ENCODE data around the gene MREG. TPM values are rescaled to one million over a fixed set of nuclear protein-coding genes. Genes with fewer than 3 reads are reported as not detected.
"Not testable (repeated sequence)": the region's sequence is repeated elsewhere in the genome, so short reads cannot be mapped to it uniquely, and the experiment has no call there.

The MREG gene
- total RNA-seq, 5 donors from 2014 or later (not counting 1 experiment from before 2014, with no cell fraction given), result 4.6 to 7.5 (median 6.3) TPM

DNA sequence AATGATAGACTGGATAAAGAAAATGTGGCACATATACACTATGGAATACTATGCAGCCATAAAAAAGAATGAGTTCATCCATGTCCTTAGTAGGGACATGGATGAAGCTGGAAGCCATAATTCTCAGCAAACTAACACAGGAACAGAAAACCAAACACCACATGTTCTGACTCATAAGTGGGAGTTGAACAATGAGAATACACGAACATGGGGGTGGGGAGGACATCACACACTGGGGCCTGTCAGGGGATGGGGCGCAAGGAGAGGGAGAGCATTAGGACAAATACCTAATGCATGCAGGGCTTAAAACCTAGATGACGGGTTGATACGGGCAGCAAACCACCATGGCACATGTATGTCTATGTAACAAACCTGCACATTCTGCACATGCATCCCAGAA, 42.5 kb downstream of the MREG start:
- H3K4me1 ChIP-seq (ENCODE audit: control insufficient read depth in 1 of 2, extremely low read depth in 1 of 2, insufficient read depth in 2 of 2, low read length in 2 of 2); POLR2A ChIA-PET; H3K4me3 Mint-ChIP-seq; H3K27ac ChIP-seq (ENCODE audit: low read length); CTCF ChIA-PET; ATAC-seq (replicated peaks in 1 of 4); H3K9me3 ChIP-seq; DNase-seq; H3K27ac Mint-ChIP-seq; H3K4me3 ChIP-seq (ENCODE audit: control insufficient read depth in 1 of 2, extremely low read depth in 1 of 2, low read length in 1 of 2); H3K9me3 Mint-ChIP-seq; H3K27me3 ChIP-seq (replicated peaks in 1 of 2; ENCODE audit: control insufficient read depth in 2 of 2, extremely low read depth in 1 of 2, insufficient read depth in 2 of 2, low read length in 1 of 2); H3K27me3 Mint-ChIP-seq: not testable (repeated sequence)
- 60% methylated on average over 1 of the region's 4 CpGs for WGBS (ENCODE audit: insufficient coverage)
- H3K36me3 ChIP-seq (ENCODE audit: control insufficient read depth in 2 of 2, extremely low read depth in 1 of 2, insufficient read depth in 1 of 2, low read length in 1 of 2), result peaks cover 4 to 12% of the 10 kb centered on the region in 2 donors
- Mint-ChIP-seq H3K36me3 (peaks cover 40% of the 10 kb centered on the region), H3K4me1 (peaks cover 3 to 10% (median 6%) of the 10 kb centered on the region in 3 donors)

DNA sequence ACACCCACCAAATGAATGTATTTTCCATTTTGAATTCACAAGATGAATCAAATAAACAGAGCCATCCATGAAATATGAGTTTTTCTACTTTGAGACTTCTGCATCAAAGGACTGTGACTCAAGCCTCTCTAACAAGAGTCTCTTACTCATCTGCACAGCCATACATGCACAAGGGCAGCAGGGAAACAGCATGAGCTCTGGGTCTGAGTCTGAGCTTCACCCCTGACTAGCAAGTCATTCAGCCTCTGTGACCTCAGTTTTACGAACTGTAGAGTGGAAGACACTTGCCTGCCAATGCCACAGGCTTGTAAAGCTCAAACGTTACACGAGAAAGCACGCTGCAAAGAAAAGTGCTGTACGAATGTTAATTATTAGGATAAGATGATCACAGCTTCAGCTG, 42.9 kb downstream of the MREG start:
- Mint-ChIP-seq H3K9me3 (peaks cover 0 to 7% (median 0%) of the 10 kb centered on the region in 3 donors), H3K4me3 (no peak overlapping the region), H3K27me3 (no peaks in the 10 kb centered on the region), H3K27ac (no peak overlapping the region), H3K36me3 (peaks cover 40% of the 10 kb centered on the region), H3K4me1 (peaks cover 6 to 14% (median 7%) of the 10 kb centered on the region in 3 donors)
- DNase-seq (no peak), ATAC-seq (replicated peaks in 1 of 4) (no peak)
- no peak overlapping the region for H3K4me3 ChIP-seq (ENCODE audit: control insufficient read depth in 1 of 2, extremely low read depth in 1 of 2, low read length in 1 of 2)
- no peaks in the 10 kb centered on the region for H3K27me3 ChIP-seq (replicated peaks in 1 of 2; ENCODE audit: control insufficient read depth in 2 of 2, extremely low read depth in 1 of 2, insufficient read depth in 2 of 2, low read length in 1 of 2)
- ChIA-PET CTCF (no interaction called here), POLR2A (interaction anchor here in 1 of 2 donors (0.6 kb wide), 1 partner anchor 9 kb away, joined by 4 read pairs; no protein-coding TSS in a partner anchor)
- no peaks in the 10 kb centered on the region for H3K9me3 ChIP-seq
- no CpG with 5 or more reads among the region's 5 CpGs for WGBS (ENCODE audit: insufficient coverage)
- H3K36me3 ChIP-seq (ENCODE audit: control insufficient read depth in 2 of 2, extremely low read depth in 1 of 2, insufficient read depth in 1 of 2, low read length in 1 of 2), result peaks cover 4 to 12% of the 10 kb centered on the region in 2 donors
- H3K4me1 ChIP-seq (ENCODE audit: control insufficient read depth in 1 of 2, extremely low read depth in 1 of 2, insufficient read depth in 2 of 2, low read length in 2 of 2), result no peaks in the 10 kb centered on the region
- no peak overlapping the region for H3K27ac ChIP-seq (ENCODE audit: low read length)

DNA sequence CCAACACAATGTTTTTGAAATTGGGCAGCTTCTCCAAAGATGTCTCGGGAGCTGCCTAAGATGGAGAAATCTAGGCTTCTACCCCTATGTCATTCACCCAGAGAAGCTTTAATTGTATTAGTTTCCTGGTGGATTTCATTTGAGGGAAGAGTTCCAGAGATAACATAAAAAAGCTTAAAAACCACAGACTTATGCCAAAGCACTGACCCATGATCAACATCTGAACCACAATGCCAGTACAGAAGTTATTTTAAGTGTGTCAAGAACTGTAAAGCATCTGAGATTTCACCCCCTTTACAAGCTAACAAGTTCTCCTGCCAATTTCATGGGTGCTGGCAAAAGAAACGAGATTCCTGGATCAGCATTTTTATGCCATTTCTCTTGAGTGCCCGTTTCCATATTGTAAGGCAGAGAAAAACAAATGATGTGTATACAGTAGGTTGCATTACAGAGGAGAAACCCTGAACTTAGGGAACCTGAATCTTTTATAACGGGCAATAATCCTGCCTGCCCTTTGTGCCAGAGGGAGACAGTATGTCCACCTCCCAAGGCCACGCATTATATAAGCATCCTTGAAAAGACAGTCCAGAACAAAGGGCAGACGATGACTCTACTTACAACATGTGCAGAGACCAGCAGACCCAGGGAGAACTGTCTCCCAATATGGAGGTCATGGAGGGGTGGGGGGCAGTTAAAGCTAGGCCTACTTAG, 44.1 kb downstream of the MREG start:
- CTCF ChIA-PET, result interaction anchor here in 1 of 2 donors (0.8 kb wide), 1 partner anchor 19 kb away, joined by 3 read pairs; no protein-coding TSS in a partner anchor

DNA sequence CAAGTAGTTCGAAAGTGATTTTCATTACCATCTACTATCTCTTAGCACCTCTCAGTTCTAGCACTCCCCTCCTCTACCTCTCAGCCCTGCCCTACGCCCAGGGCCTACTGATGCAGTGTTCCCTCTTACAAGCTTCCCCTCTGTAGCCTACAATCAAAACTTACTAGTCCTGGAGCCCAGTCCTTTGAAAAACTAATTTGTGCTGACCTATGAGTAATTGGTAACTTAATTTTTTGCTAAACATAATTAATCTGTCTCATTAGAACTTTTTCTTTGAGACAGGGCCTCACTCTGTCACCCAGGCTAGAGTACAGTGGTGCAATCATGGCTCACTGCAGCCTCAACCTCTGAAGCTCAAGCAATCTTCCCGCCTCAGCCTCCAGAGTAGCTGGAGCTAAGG, 44.9 kb downstream of the MREG start:
- H3K9me3 Mint-ChIP-seq, result peaks cover 0 to 7% (median 0%) of the 10 kb centered on the region in 3 donors
- H3K36me3 ChIP-seq (ENCODE audit: control insufficient read depth in 2 of 2, extremely low read depth in 1 of 2, insufficient read depth in 1 of 2, low read length in 1 of 2), result peaks cover 4 to 10% of the 10 kb centered on the region in 2 donors
- H3K27me3 Mint-ChIP-seq, result no peaks in the 10 kb centered on the region
- no peaks in the 10 kb centered on the region for H3K27me3 ChIP-seq (replicated peaks in 1 of 2; ENCODE audit: control insufficient read depth in 2 of 2, extremely low read depth in 1 of 2, insufficient read depth in 2 of 2, low read length in 1 of 2)
- CTCF ChIA-PET, result interaction anchor here (0.8 to 1.3 kb wide), 2 partner anchors 18 to 55 kb away, joined by 3 read pairs; no protein-coding TSS in a partner anchor
- H3K27ac ChIP-seq (ENCODE audit: low read length), result no peak overlapping the region
- POLR2A ChIA-PET, result no interaction called here
- no peaks in the 10 kb centered on the region for H3K4me1 ChIP-seq (ENCODE audit: control insufficient read depth in 1 of 2, extremely low read depth in 1 of 2, insufficient read depth in 2 of 2, low read length in 2 of 2)
- H3K27ac Mint-ChIP-seq, result no peak overlapping the region
- no peak for DNase-seq
- whole genome bisulfite sequencing (ENCODE audit: insufficient coverage), result 100% methylated on average over 1 of the region's 3 CpGs
- H3K4me1 Mint-ChIP-seq, result peaks cover 6 to 15% (median 12%) of the 10 kb centered on the region in 3 donors
- H3K4me3 ChIP-seq (ENCODE audit: control insufficient read depth in 1 of 2, extremely low read depth in 1 of 2, low read length in 1 of 2), result no peak overlapping the region
- H3K4me3 Mint-ChIP-seq, result no peak overlapping the region
- no peak for ATAC-seq (replicated peaks in 1 of 4)
- no peaks in the 10 kb centered on the region for H3K9me3 ChIP-seq
- peaks cover 36% of the 10 kb centered on the region for H3K36me3 Mint-ChIP-seq

More for the DNA sequence above, 44.1 kb downstream of the MREG start:
- H3K27me3 Mint-ChIP-seq, result no peaks in the 10 kb centered on the region
- no peak overlapping the region for H3K27ac Mint-ChIP-seq
- H3K4me3 Mint-ChIP-seq, result no peak overlapping the region
- no peak for ATAC-seq (replicated peaks in 1 of 4)
- Histone ChIP-seq H3K4me3 (ENCODE audit: control insufficient read depth in 1 of 2, extremely low read depth in 1 of 2, low read length in 1 of 2) (no peak overlapping the region), H3K27ac (ENCODE audit: low read length) (no peak overlapping the region), H3K36me3 (ENCODE audit: control insufficient read depth in 2 of 2, extremely low read depth in 1 of 2, insufficient read depth in 1 of 2, low read length in 1 of 2) (peaks cover 4 to 12% of the 10 kb centered on the region in 2 donors), H3K9me3 (no peaks in the 10 kb centered on the region), H3K27me3 (replicated peaks in 1 of 2; ENCODE audit: control insufficient read depth in 2 of 2, extremely low read depth in 1 of 2, insufficient read depth in 2 of 2, low read length in 1 of 2) (no peaks in the 10 kb centered on the region), H3K4me1 (ENCODE audit: control insufficient read depth in 1 of 2, extremely low read depth in 1 of 2, insufficient read depth in 2 of 2, low read length in 2 of 2) (no peaks in the 10 kb centered on the region)
- peaks cover 43% of the 10 kb centered on the region for H3K36me3 Mint-ChIP-seq
- WGBS (ENCODE audit: insufficient coverage), result 80% methylated on average over 1 of the region's 6 CpGs
- POLR2A ChIA-PET, result no interaction called here
- peaks cover 0 to 7% (median 0%) of the 10 kb centered on the region in 3 donors for H3K9me3 Mint-ChIP-seq
- peaks cover 6 to 15% (median 12%) of the 10 kb centered on the region in 3 donors for H3K4me1 Mint-ChIP-seq
- DNase-seq, result no peak

DNA sequence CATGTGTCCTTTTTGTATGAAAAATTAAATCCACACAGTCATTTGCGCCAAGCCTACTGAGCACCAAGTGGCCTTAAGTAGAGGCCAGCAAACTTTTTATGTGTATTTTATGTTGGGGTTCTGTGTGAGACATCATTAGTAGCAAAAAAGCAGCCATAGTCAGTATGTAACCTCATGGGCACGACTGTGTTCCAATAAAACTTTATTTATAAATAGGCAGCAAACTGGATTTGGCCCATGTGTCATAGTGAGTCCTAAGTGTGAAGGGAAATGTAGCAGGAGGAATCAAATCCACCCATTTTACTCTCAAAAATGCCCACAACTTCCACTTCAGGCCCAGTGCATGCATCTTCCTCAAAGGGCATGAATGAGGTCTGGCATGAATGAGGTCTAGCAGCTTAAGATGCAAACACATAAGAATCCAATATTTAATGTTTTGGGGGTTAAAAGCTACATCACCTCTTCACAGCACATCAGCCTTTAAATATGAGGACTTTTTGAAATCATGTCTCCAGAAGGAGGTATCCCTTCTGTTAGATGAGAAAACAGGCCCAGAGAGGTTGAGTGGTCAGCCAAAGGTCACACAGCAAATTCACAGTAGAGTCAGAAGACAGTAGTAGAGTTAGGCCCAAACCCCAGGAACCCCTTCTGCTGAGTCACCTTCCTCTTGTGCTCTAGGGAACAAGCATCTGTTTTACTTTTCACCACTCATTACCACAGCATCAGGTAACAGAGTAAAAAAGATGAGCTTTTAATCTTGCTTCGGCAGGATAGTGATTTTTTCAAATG, 45.6 kb downstream of the MREG start:
- H3K27me3 ChIP-seq (replicated peaks in 1 of 2; ENCODE audit: control insufficient read depth in 2 of 2, extremely low read depth in 1 of 2, insufficient read depth in 2 of 2, low read length in 1 of 2), result no peaks in the 10 kb centered on the region
- peaks cover 4% of the 10 kb centered on the region in 2 donors for H3K36me3 ChIP-seq (ENCODE audit: control insufficient read depth in 2 of 2, extremely low read depth in 1 of 2, insufficient read depth in 1 of 2, low read length in 1 of 2)
- CTCF ChIA-PET, result interaction anchor here in 1 of 2 donors (1.3 kb wide), 1 partner anchor 56 kb away, joined by 3 read pairs; no protein-coding TSS in a partner anchor
- POLR2A ChIA-PET, result no interaction called here
- DNase-seq (no peak), ATAC-seq (replicated peaks in 1 of 4) (no peak)
- no peaks in the 10 kb centered on the region for H3K9me3 ChIP-seq
- Mint-ChIP-seq H3K4me3 (no peak overlapping the region), H3K27me3 (no peaks in the 10 kb centered on the region), H3K9me3 (peaks cover 0 to 7% (median 0%) of the 10 kb centered on the region in 3 donors), H3K27ac (no peak overlapping the region), H3K36me3 (peaks cover 29% of the 10 kb centered on the region), H3K4me1 (peaks cover 6 to 15% (median 12%) of the 10 kb centered on the region in 3 donors)
- 83% methylated on average over 1 of the region's 3 CpGs for WGBS (ENCODE audit: insufficient coverage)
- H3K4me1 ChIP-seq (ENCODE audit: control insufficient read depth in 1 of 2, extremely low read depth in 1 of 2, insufficient read depth in 2 of 2, low read length in 2 of 2), result no peaks in the 10 kb centered on the region
- no peak overlapping the region for H3K4me3 ChIP-seq (ENCODE audit: control insufficient read depth in 1 of 2, extremely low read depth in 1 of 2, low read length in 1 of 2)
- H3K27ac ChIP-seq (ENCODE audit: low read length), result no peak overlapping the region

DNA sequence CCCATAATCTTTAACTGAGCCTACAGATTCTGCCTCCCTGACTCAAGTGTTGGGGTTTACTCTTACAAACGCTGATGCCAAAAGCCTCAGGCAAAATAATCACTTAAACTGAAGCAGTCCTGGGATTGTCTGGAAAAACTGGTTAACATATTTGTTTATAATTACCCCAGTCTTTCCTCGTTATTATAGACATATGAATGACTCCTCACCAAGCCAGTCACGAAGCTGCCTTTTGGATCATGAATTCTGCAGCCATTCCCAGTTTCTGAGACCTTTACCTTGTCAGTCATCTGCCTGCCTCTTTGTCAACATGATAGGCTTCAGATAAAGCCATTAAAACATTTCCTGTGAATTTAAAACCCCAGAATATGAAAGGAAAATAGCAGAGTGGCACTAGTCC, 46.4 kb downstream of the MREG start:
- H3K27ac Mint-ChIP-seq, result no peak overlapping the region
- Histone ChIP-seq H3K27me3 (replicated peaks in 1 of 2; ENCODE audit: control insufficient read depth in 2 of 2, extremely low read depth in 1 of 2, insufficient read depth in 2 of 2, low read length in 1 of 2) (no peaks in the 10 kb centered on the region), H3K4me3 (ENCODE audit: control insufficient read depth in 1 of 2, extremely low read depth in 1 of 2, low read length in 1 of 2) (no peak overlapping the region), H3K27ac (ENCODE audit: low read length) (no peak overlapping the region), H3K9me3 (no peaks in the 10 kb centered on the region), H3K4me1 (ENCODE audit: control insufficient read depth in 1 of 2, extremely low read depth in 1 of 2, insufficient read depth in 2 of 2, low read length in 2 of 2) (no peaks in the 10 kb centered on the region), H3K36me3 (ENCODE audit: control insufficient read depth in 2 of 2, extremely low read depth in 1 of 2, insufficient read depth in 1 of 2, low read length in 1 of 2) (peaks cover 2% of the 10 kb centered on the region in 2 donors)
- H3K27me3 Mint-ChIP-seq, result no peaks in the 10 kb centered on the region
- DNase-seq (no peak), ATAC-seq (replicated peaks in 1 of 4) (no peak)
- peaks cover 34% of the 10 kb centered on the region for H3K36me3 Mint-ChIP-seq
- H3K4me3 Mint-ChIP-seq, result no peak overlapping the region
- ChIA-PET POLR2A (no interaction called here), CTCF (no interaction called here)
- H3K9me3 Mint-ChIP-seq, result peaks cover 0 to 7% (median 0%) of the 10 kb centered on the region in 3 donors
- 100% methylated on average over 2 of the region's 3 CpGs for WGBS (ENCODE audit: insufficient coverage)
- peaks cover 6 to 15% (median 12%) of the 10 kb centered on the region in 3 donors for H3K4me1 Mint-ChIP-seq

All from T-cell (primary cell).